Measurements from ENCODE around the gene STAP2. TPM values are rescaled to one million over a fixed set of nuclear protein-coding genes. Genes with fewer than 3 reads are reported as not detected.
A peak's percentile ranks its signal among the peaks of the same experiment; 100 is the strongest.

The STAP2 gene
- total and polyA plus RNA-seq, 9 of the 15 experiments (the other 6 are each of a cell fraction or from before 2014, with no cell fraction given): 1.2 to 9.8 (median 4.5) TPM

GRCh38 chr19:4337906-4338440 is 654 bp downstream of the STAP2 start (continued):
- TF ChIP-seq MGA (IDR thresholded peaks at IDR 0.05) (peak; percentile 54), ARNT (IDR thresholded peaks at IDR 0.05) (no peak), RBM17 (IDR thresholded peaks at IDR 0.05; ENCODE audit: borderline replicate concordance, low read depth, low read length) (no peak), NR2F6 (CRISPR knock-in tag; IDR thresholded peaks at IDR 0.05) (no peak), CEBPZ (IDR thresholded peaks at IDR 0.05; ENCODE audit: borderline replicate concordance, low read depth, low read length) (no peak), HMBOX1 (IDR thresholded peaks at IDR 0.05) (no peak), E4F1 (CRISPR knock-in tag; IDR thresholded peaks at IDR 0.05; ENCODE audit: borderline replicate concordance) (no peak), TAF9B (IDR thresholded peaks at IDR 0.05; ENCODE audit: partially characterized antibody) (no peak), CAMTA2 (CRISPR knock-in tag; conservative IDR thresholded peaks at IDR 0.05) (no peak), ZNF316 (IDR thresholded peaks at IDR 0.05) (no peak)
